Astrocyte (in vitro differentiated cells and primary cell): ENCODE data around the gene FASTKD2.

ENCODE experiments used
- EZH2 ChIP-seq: IDR thresholded peaks from 2 replicates; pipeline ENCODE4 v1.6.1; 2012; ENCODE audit warnings: mild to moderate bottlenecking, low read length, inconsistent platforms; ENCODE audit not compliant: insufficient read depth
- TF ChIP-seq, protein P1 (sequence below): IDR thresholded peaks from 2 replicates; pipeline ENCODE4 v1.5.1; 2011; ENCODE audit warnings: low read depth, mild to moderate bottlenecking, inconsistent platforms, low read length, moderate library complexity; ENCODE audit not compliant: insufficient read depth

DNA sequence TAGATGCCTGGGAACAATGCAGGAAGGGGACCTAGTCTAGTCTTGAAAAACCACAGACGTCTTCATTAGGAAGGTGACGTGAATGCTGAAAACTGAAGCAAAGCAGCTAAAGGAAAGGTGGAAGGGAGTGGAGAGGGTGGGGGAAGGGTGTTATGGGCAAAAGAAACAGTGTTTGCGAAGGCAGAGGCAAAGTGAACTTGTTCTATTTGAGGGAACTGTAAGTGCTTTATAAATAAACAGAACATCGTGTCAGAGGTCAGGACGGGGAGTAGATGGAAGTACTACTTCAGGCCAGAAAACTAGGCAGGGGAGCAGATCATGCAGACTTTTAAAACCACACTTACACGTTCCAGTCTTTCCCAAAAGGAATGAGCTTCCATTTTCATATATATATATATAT, 57.8 kb downstream of the FASTKD2 start:
- TF ChIP-seq, protein P1, sequence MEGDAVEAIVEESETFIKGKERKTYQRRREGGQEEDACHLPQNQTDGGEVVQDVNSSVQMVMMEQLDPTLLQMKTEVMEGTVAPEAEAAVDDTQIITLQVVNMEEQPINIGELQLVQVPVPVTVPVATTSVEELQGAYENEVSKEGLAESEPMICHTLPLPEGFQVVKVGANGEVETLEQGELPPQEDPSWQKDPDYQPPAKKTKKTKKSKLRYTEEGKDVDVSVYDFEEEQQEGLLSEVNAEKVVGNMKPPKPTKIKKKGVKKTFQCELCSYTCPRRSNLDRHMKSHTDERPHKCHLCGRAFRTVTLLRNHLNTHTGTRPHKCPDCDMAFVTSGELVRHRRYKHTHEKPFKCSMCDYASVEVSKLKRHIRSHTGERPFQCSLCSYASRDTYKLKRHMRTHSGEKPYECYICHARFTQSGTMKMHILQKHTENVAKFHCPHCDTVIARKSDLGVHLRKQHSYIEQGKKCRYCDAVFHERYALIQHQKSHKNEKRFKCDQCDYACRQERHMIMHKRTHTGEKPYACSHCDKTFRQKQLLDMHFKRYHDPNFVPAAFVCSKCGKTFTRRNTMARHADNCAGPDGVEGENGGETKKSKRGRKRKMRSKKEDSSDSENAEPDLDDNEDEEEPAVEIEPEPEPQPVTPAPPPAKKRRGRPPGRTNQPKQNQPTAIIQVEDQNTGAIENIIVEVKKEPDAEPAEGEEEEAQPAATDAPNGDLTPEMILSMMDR, result no peak
- TF ChIP-seq EZH2, result no peak
